Cardiac muscle cell (in vitro differentiated cells and primary cell): ENCODE data around the gene POLD3. TPM values are rescaled to one million over a fixed set of nuclear protein-coding genes. Genes with fewer than 3 reads are reported as not detected.

Source experiments
- DNase-seq, 2 donors: peaks; one replicate each; pipeline versions ENCODE4 v3.0.0 to v3.0.0-alpha.2; 2010 to 2017; ENCODE audit warnings: low read depth in 1 of 2, low spot score in 1 of 2
- H3K27ac ChIP-seq: fragments of 200-600 bp; sonication (generic); 2 replicates; pipeline ENCODE4 v1.5.1; 2016
- H3K27me3 ChIP-seq: fragments of 200-600 bp; sonication (generic); 2 replicates; pipeline ENCODE4 v1.6.0; 2016; ENCODE audit warnings: control low read depth
- H3K36me3 ChIP-seq: fragments of 200-600 bp; sonication (generic); 2 replicates; pipeline ENCODE4 v1.5.1; 2016; ENCODE audit warnings: control low read depth
- H3K4me1 ChIP-seq: fragments of 200-600 bp; sonication (generic); 2 replicates; pipeline ENCODE4 v1.8.1; 2017; ENCODE audit warnings: low read depth, mild to moderate bottlenecking, mixed run types
- H3K4me3 ChIP-seq: fragments of 200-600 bp; sonication (generic); 2 replicates; pipeline ENCODE4 v1.5.1; 2016; ENCODE audit warnings: mild to moderate bottlenecking
- H3K9me3 ChIP-seq: fragments of 200-600 bp; sonication (generic); 2 replicates; pipeline ENCODE4 v1.5.1; 2017; ENCODE audit warnings: low read depth, mild to moderate bottlenecking, control low read depth
- polyA plus RNA-seq: library from polyadenylated mRNA; unstranded; fragments of >200 nt; fragmentation: Nextera tagmentation; extraction: Ambion mirVana; gene quantifications from 2 replicates; pipeline ENCODE4 v1.2.1, GENCODE V29; 2016
- total RNA-seq: library from RNA; depleted of rRNA; stranded (reverse); fragments of >200 nt; gene quantifications from 2 replicates; pipeline ENCODE4 v1.2.3, GENCODE V29; 2016
- TF ChIP-seq, protein P1 (sequence below): IDR thresholded peaks from 2 replicates; pipeline ENCODE4 v1.5.1; 2012; ENCODE audit warnings: low read depth, mild to moderate bottlenecking, low read length

POLD3 gene
- total and polyA plus RNA-seq, 2 experiments from 2014 or later = 13.1 to 24.1 TPM

DNA sequence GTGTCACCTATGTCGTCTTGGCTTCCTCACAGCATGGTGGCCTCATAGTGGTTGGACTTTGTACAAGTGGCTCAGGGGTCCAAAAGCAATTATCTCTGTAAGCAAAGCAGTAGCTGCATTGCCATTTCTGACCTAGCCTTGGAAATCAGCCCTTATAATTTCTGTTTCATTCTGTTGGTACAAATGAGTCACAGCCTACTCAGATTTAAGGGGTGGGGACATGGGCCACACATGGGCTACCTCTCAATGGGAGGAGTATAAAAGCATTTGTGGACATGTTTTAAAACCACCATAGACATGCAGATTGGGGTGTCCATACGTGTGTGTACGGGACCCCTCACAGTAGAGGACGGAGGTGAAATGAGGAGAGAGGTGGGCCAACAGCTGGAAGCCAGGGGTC lies 97.3 kb downstream of the POLD3 start:
- H3K27me3 ChIP-seq = no peaks in the 10 kb centered on the region
- no peak overlapping the region for H3K27ac ChIP-seq
- H3K36me3 ChIP-seq = no peaks in the 10 kb centered on the region
- peak in 1 of 2 donors; percentile 39 for DNase-seq
- no peak overlapping the region for H3K4me3 ChIP-seq
- H3K9me3 ChIP-seq = no peaks in the 10 kb centered on the region
- no peaks in the 10 kb centered on the region for H3K4me1 ChIP-seq
- TF ChIP-seq, protein P1, sequence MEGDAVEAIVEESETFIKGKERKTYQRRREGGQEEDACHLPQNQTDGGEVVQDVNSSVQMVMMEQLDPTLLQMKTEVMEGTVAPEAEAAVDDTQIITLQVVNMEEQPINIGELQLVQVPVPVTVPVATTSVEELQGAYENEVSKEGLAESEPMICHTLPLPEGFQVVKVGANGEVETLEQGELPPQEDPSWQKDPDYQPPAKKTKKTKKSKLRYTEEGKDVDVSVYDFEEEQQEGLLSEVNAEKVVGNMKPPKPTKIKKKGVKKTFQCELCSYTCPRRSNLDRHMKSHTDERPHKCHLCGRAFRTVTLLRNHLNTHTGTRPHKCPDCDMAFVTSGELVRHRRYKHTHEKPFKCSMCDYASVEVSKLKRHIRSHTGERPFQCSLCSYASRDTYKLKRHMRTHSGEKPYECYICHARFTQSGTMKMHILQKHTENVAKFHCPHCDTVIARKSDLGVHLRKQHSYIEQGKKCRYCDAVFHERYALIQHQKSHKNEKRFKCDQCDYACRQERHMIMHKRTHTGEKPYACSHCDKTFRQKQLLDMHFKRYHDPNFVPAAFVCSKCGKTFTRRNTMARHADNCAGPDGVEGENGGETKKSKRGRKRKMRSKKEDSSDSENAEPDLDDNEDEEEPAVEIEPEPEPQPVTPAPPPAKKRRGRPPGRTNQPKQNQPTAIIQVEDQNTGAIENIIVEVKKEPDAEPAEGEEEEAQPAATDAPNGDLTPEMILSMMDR = no peak

DNA sequence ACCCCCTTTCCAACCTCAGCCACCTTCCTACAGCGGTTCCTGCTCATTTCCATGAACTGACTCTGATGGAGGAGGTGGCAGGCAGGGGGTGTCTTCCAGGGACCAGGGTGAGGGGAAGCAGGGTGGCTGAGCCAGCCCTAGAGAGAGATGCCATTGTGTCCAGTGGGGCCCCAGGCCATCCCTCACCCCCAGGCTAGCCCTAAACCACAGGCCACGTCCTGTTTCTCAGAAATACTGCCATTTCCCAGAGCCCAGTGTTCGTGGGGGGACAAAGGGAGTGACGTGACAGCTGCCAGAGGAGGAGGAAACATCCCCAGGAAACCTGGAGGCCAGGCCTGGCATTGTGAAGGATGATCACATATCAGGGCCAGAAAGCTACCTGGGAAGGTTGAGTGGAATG lies 99.4 kb downstream of the POLD3 start:
- no peaks in the 10 kb centered on the region for H3K9me3 ChIP-seq
- no peaks in the 10 kb centered on the region for H3K27me3 ChIP-seq
- H3K36me3 ChIP-seq = no peaks in the 10 kb centered on the region
- TF ChIP-seq, protein P1 = no peak
- no peak for DNase-seq
- H3K27ac ChIP-seq = no peak overlapping the region
- peaks cover 2% of the 10 kb centered on the region for H3K4me1 ChIP-seq
- H3K4me3 ChIP-seq = no peak overlapping the region

Other genes with a start within 250 kb of the POLD3 start
- 5.4 and 5.6 TPM in 2 replicates for gene PGM2L1, start 194.1 kb upstream of the POLD3 start, total RNA-seq
- gene PGM2L1, start 194.1 kb upstream of the POLD3 start, polyA plus RNA-seq = 4.7 and 10.5 TPM in 2 replicates
- gene KCNE3, start 125.0 kb upstream of the POLD3 start, total RNA-seq = 0.14 and 1.4 TPM in 2 replicates
- gene KCNE3, start 125.0 kb upstream of the POLD3 start, polyA plus RNA-seq = 0.17 and 0.33 TPM in 2 replicates
- 26.9 and 43.8 TPM in 2 replicates for gene LIPT2, start 98.9 kb upstream of the POLD3 start, total RNA-seq
- 22.5 and 24.3 TPM in 2 replicates for gene LIPT2, start 98.9 kb upstream of the POLD3 start, polyA plus RNA-seq
- gene CHRDL2, start 138.8 kb downstream of the POLD3 start, total RNA-seq = not detected in 2 replicates
- gene CHRDL2, start 138.8 kb downstream of the POLD3 start, polyA plus RNA-seq = not detected in 2 replicates
- gene RNF169, start 156.3 kb downstream of the POLD3 start, total RNA-seq = 10.0 and 15.3 TPM in 2 replicates
- gene RNF169, start 156.3 kb downstream of the POLD3 start, polyA plus RNA-seq = 3.3 and 4.0 TPM in 2 replicates